Epithelial cell of umbilical artery (primary cell): ENCODE measurements around the gene ACTMAP. TPM values are rescaled to one million over a fixed set of nuclear protein-coding genes. Genes with fewer than 3 reads are reported as not detected.

Source experiments
- total RNA-seq: library from RNA; depleted of rRNA; stranded (reverse); fragments of >200 nt; gene quantifications from 2 replicates; pipeline ENCODE4 v1.2.3, GENCODE V29; 2014

The ACTMAP gene
- under 0.01 and 0.65 TPM in 2 replicates for total RNA-seq

GRCh38 chr19:40750058-40750873, at the start of gene ACTMAP:
TSS of gene ACTMAP (minus strand) at chr19:40750477. CDS start at chr19:40749803, 674 bp downstream.

GRCh38 chr19:40798683-40799557, 48.6 kb upstream of the ACTMAP start, which contains the start of gene EGLN2:
TSS of gene EGLN2 (plus strand) at chr19:40799191. CDS start at chr19:40800573, 1,382 bp downstream.

GRCh38 chr19:40777937-40778705, 27.8 kb upstream of the ACTMAP start, which contains the start of gene RAB4B:
TSS of gene RAB4B (plus strand) at chr19:40778247. CDS start at chr19:40778376, 129 bp downstream.

GRCh38 chr19:40774916-40775631, 24.8 kb upstream of the ACTMAP start, which contains the start of gene MIA:
TSS of gene MIA (plus strand) at chr19:40775521. CDS start at chr19:40775543, 22 bp downstream.

GRCh38 chr19:40750874-40751537, 729 bp upstream of the ACTMAP start, which contains the start of gene SNRPA:
TSS of gene SNRPA (plus strand) at chr19:40751203. CDS start at chr19:40751409, 206 bp downstream.

GRCh38 chr19:40716482-40717324, 33.6 kb downstream of the ACTMAP start, which contains the start of the genes COQ8B and ITPKC:
TSS of gene COQ8B (minus strand) at chr19:40716886. CDS start at chr19:40714632, 2,254 bp downstream.
TSS of gene ITPKC (plus strand) at chr19:40717112. CDS start at chr19:40717136, 24 bp downstream.

Other genes with a start within 250 kb of the ACTMAP start
- 23.1 and 34.7 TPM in 2 replicates for gene SHKBP1, start 173.6 kb downstream of the ACTMAP start, total RNA-seq
- gene LTBP4, start 149.1 kb downstream of the ACTMAP start, total RNA-seq, result 8.2 and 19.2 TPM in 2 replicates
- gene NUMBL, start 59.8 kb downstream of the ACTMAP start, total RNA-seq, result 12.6 and 19.2 TPM in 2 replicates
- 23.4 and 24.7 TPM in 2 replicates for gene COQ8B, start 33.6 kb downstream of the ACTMAP start, total RNA-seq
- 14.6 and 18.7 TPM in 2 replicates for gene ITPKC, start 33.4 kb downstream of the ACTMAP start, total RNA-seq
- gene SNRPA, start 726 bp upstream of the ACTMAP start, total RNA-seq, result 18.8 and 21.3 TPM in 2 replicates
- not detected in 2 replicates for gene MIA, start 25.0 kb upstream of the ACTMAP start, total RNA-seq
- gene RAB4B, start 27.8 kb upstream of the ACTMAP start, total RNA-seq, result 11.4 and 11.6 TPM in 2 replicates
- 91.5 and 94.8 TPM in 2 replicates for gene EGLN2, start 48.7 kb upstream of the ACTMAP start, total RNA-seq
- not detected in 2 replicates for gene CYP2A6, start 100.0 kb upstream of the ACTMAP start, total RNA-seq
- gene CYP2A7, start 131.8 kb upstream of the ACTMAP start, total RNA-seq, result not detected in 2 replicates
- gene CYP2B6, start 240.8 kb upstream of the ACTMAP start, total RNA-seq, result not detected in 2 replicates